ENCODE results near the gene TMEM266.

TMEM266 gene

DNA sequence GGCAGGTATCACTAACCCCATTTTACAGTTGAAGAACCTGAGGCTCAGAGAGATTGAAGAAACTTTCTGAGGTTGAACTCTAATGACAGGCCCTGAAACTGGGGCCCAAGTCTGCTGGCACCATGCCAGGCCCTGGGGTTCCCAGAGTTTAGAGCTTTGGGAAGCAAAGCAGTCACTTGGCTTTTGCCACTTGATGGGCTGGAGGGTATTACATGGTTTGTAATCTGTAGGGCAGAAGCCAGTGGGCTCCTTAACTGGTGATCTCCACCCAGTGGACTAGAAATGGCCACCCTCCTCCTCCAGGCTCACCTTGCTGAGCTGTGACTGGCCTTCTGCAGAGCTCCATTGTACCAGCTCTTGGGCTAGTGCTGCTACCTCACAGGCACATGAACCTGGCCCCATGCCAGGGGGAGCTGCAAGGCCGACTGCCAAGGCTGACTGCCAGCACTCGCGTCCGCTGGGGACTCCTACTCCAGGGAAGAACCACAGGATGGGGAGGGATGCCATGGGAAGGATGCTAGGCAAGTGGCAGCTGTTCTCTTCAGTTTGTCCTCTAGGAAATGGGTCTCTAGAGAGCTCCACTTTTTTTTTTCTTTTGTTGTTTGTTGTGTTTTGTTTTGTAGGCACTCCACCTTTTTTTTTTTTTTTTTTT lies 146.7 kb downstream of the TMEM266 start (continued):
- TF ChIP-seq, protein P1, sequence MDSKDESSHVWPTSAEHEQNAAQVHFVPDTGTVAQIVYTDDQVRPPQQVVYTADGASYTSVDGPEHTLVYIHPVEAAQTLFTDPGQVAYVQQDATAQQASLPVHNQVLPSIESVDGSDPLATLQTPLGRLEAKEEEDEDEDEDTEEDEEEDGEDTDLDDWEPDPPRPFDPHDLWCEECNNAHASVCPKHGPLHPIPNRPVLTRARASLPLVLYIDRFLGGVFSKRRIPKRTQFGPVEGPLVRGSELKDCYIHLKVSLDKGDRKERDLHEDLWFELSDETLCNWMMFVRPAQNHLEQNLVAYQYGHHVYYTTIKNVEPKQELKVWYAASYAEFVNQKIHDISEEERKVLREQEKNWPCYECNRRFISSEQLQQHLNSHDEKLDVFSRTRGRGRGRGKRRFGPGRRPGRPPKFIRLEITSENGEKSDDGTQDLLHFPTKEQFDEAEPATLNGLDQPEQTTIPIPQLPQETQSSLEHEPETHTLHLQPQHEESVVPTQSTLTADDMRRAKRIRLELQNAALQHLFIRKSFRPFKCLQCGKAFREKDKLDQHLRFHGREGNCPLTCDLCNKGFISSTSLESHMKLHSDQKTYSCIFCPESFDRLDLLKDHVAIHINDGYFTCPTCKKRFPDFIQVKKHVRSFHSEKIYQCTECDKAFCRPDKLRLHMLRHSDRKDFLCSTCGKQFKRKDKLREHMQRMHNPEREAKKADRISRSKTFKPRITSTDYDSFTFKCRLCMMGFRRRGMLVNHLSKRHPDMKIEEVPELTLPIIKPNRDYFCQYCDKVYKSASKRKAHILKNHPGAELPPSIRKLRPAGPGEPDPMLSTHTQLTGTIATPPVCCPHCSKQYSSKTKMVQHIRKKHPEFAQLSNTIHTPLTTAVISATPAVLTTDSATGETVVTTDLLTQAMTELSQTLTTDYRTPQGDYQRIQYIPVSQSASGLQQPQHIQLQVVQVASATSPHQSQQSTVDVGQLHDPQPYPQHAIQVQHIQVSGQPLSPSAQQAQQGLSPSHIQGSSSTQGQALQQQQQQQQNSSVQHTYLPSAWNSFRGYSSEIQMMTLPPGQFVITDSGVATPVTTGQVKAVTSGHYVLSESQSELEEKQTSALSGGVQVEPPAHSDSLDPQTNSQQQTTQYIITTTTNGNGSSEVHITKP (tag by site-specific recombination; IDR thresholded peaks at IDR 0.05): peak; percentile 98
- TF ChIP-seq ZSCAN30 (tag by site-specific recombination; IDR thresholded peaks at IDR 0.05) (peak; percentile 37; the same call in 1 of the 2 replicates), ZNF350 (tag by site-specific recombination; IDR thresholded peaks at IDR 0.05) (0 out of 2 replicates have a peak, but pooled peaks have one; percentile 62), BCL11B (tag by site-specific recombination; IDR thresholded peaks at IDR 0.05; ENCODE audit: low read depth) (no peak), ZNF175 (tag by site-specific recombination; IDR thresholded peaks at IDR 0.05) (no peak), ZNF514 (tag by site-specific recombination; IDR thresholded peaks at IDR 0.05) (no peak), ZNF501 (tag by site-specific recombination; IDR thresholded peaks at IDR 0.05) (peak; percentile 63; the same call in 1 of the 2 replicates), GLIS1 (tag by site-specific recombination; IDR thresholded peaks at IDR 0.05) (peak; percentile 52; the same call in 1 of the 2 replicates), ZNF624 (tag by site-specific recombination; IDR thresholded peaks at IDR 0.05) (no peak), ZNF341 (tag by site-specific recombination; IDR thresholded peaks at IDR 0.05; ENCODE audit: low read depth) (peak; percentile 62), ZNF221 (tag by site-specific recombination; IDR thresholded peaks at IDR 0.05; ENCODE audit: borderline replicate concordance) (no peak), ZNF776 (tag by site-specific recombination; IDR thresholded peaks at IDR 0.05; ENCODE audit: borderline replicate concordance) (peak; percentile 74; the same call in 1 of the 2 replicates), ZNF600 (tag by site-specific recombination; IDR thresholded peaks at IDR 0.05) (peak; percentile 69), ZNF184 (tag by site-specific recombination; IDR thresholded peaks at IDR 0.05) (peak; percentile 77; the same call in 1 of the 2 replicates), ZNF112 (tag by site-specific recombination; IDR thresholded peaks at IDR 0.05) (peak; percentile 63; the same call in 1 of the 2 replicates), ZNF660 (tag by site-specific recombination; IDR thresholded peaks at IDR 0.05) (peak; percentile 88), ZNF302 (tag by site-specific recombination; IDR thresholded peaks at IDR 0.05; ENCODE audit: low read depth) (no peak), IKZF3 (tag by site-specific recombination; IDR thresholded peaks at IDR 0.05) (peak; percentile 82; the same call in 1 of the 2 replicates)
- TF ChIP-seq, protein P2, sequence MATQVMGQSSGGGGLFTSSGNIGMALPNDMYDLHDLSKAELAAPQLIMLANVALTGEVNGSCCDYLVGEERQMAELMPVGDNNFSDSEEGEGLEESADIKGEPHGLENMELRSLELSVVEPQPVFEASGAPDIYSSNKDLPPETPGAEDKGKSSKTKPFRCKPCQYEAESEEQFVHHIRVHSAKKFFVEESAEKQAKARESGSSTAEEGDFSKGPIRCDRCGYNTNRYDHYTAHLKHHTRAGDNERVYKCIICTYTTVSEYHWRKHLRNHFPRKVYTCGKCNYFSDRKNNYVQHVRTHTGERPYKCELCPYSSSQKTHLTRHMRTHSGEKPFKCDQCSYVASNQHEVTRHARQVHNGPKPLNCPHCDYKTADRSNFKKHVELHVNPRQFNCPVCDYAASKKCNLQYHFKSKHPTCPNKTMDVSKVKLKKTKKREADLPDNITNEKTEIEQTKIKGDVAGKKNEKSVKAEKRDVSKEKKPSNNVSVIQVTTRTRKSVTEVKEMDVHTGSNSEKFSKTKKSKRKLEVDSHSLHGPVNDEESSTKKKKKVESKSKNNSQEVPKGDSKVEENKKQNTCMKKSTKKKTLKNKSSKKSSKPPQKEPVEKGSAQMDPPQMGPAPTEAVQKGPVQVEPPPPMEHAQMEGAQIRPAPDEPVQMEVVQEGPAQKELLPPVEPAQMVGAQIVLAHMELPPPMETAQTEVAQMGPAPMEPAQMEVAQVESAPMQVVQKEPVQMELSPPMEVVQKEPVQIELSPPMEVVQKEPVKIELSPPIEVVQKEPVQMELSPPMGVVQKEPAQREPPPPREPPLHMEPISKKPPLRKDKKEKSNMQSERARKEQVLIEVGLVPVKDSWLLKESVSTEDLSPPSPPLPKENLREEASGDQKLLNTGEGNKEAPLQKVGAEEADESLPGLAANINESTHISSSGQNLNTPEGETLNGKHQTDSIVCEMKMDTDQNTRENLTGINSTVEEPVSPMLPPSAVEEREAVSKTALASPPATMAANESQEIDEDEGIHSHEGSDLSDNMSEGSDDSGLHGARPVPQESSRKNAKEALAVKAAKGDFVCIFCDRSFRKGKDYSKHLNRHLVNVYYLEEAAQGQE (tag by site-specific recombination; IDR thresholded peaks at IDR 0.05): no peak
- TF ChIP-seq, protein P3, sequence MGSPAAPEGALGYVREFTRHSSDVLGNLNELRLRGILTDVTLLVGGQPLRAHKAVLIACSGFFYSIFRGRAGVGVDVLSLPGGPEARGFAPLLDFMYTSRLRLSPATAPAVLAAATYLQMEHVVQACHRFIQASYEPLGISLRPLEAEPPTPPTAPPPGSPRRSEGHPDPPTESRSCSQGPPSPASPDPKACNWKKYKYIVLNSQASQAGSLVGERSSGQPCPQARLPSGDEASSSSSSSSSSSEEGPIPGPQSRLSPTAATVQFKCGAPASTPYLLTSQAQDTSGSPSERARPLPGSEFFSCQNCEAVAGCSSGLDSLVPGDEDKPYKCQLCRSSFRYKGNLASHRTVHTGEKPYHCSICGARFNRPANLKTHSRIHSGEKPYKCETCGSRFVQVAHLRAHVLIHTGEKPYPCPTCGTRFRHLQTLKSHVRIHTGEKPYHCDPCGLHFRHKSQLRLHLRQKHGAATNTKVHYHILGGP (tag by site-specific recombination; IDR thresholded peaks at IDR 0.05): 0 out of 2 replicates have a peak, but pooled peaks have one; percentile 40
- TF ChIP-seq, protein P4, sequence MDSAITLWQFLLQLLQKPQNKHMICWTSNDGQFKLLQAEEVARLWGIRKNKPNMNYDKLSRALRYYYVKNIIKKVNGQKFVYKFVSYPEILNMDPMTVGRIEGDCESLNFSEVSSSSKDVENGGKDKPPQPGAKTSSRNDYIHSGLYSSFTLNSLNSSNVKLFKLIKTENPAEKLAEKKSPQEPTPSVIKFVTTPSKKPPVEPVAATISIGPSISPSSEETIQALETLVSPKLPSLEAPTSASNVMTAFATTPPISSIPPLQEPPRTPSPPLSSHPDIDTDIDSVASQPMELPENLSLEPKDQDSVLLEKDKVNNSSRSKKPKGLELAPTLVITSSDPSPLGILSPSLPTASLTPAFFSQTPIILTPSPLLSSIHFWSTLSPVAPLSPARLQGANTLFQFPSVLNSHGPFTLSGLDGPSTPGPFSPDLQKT (IDR thresholded peaks at IDR 0.05; ENCODE audit: borderline replicate concordance, low read depth, low read length): no peak
- TF ChIP-seq, protein P5, sequence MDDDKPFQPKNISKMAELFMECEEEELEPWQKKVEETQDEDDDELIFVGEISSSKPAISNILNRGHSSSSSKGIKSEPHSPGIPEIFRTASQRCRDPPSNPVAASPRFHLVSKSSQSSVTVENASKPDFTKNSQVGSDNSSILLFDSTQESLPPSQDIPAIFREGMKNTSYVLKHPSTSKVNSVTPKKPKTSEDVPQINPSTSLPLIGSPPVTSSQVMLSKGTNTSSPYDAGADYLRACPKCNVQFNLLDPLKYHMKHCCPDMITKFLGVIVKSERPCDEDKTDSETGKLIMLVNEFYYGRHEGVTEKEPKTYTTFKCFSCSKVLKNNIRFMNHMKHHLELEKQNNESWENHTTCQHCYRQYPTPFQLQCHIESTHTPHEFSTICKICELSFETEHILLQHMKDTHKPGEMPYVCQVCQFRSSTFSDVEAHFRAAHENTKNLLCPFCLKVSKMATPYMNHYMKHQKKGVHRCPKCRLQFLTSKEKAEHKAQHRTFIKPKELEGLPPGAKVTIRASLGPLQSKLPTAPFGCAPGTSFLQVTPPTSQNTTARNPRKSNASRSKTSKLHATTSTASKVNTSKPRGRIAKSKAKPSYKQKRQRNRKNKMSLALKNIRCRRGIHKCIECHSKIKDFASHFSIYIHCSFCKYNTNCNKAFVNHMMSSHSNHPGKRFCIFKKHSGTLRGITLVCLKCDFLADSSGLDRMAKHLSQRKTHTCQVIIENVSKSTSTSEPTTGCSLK (tag by site-specific recombination; IDR thresholded peaks at IDR 0.05): no peak
- TF ChIP-seq, protein P6, sequence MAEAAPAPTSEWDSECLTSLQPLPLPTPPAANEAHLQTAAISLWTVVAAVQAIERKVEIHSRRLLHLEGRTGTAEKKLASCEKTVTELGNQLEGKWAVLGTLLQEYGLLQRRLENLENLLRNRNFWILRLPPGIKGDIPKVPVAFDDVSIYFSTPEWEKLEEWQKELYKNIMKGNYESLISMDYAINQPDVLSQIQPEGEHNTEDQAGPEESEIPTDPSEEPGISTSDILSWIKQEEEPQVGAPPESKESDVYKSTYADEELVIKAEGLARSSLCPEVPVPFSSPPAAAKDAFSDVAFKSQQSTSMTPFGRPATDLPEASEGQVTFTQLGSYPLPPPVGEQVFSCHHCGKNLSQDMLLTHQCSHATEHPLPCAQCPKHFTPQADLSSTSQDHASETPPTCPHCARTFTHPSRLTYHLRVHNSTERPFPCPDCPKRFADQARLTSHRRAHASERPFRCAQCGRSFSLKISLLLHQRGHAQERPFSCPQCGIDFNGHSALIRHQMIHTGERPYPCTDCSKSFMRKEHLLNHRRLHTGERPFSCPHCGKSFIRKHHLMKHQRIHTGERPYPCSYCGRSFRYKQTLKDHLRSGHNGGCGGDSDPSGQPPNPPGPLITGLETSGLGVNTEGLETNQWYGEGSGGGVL (tag by site-specific recombination; IDR thresholded peaks at IDR 0.05): peak; percentile 58
- TF ChIP-seq, protein P7, sequence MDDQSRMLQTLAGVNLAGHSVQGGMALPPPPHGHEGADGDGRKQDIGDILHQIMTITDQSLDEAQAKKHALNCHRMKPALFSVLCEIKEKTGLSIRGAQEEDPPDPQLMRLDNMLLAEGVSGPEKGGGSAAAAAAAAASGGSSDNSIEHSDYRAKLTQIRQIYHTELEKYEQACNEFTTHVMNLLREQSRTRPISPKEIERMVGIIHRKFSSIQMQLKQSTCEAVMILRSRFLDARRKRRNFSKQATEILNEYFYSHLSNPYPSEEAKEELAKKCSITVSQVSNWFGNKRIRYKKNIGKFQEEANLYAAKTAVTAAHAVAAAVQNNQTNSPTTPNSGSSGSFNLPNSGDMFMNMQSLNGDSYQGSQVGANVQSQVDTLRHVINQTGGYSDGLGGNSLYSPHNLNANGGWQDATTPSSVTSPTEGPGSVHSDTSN (CRISPR knock-in tag; IDR thresholded peaks at IDR 0.05): 0 out of 2 replicates have a peak, but pooled peaks have one; percentile 46
